Upper lobe of left lung (tissue), 4 donors: ENCODE data around the gene DLGAP1.

ENCODE experiments used
- EP300 ChIP-seq, 4 donors: sonication (generic); formaldehyde crosslinking; IDR thresholded peaks; one replicate each; pipeline ENCODE4 v1.5.1; 2017; ENCODE audit warnings: antibody characterized with exemption in 4 of 4, control low read depth in 2 of 4
- POLR2A ChIP-seq, 4 donors: fragments of 450-650 bp; IDR thresholded peaks; one replicate each; pipeline ENCODE4 v1.5.1; 2016 to 2017; ENCODE audit warnings: antibody characterized with exemption in 4 of 4, mild to moderate bottlenecking in 2 of 4
- POLR2AphosphoS5 ChIP-seq, 2 donors: sonication (generic); formaldehyde crosslinking; IDR thresholded peaks; one replicate each; pipeline ENCODE4 v1.5.1; 2017; ENCODE audit warnings: antibody characterized with exemption in 2 of 2
- TF ChIP-seq, protein P1 (sequence below), 6 experiments: fragments of 450-650 bp in 4 of 6; fragments of 200-600 bp in 2 of 6; sonication (generic) in 2 of 6; IDR thresholded peaks; one replicate each; pipeline ENCODE4 v1.5.1; 2016 to 2019; ENCODE audit warnings: antibody characterized with exemption in 6 of 6

DNA sequence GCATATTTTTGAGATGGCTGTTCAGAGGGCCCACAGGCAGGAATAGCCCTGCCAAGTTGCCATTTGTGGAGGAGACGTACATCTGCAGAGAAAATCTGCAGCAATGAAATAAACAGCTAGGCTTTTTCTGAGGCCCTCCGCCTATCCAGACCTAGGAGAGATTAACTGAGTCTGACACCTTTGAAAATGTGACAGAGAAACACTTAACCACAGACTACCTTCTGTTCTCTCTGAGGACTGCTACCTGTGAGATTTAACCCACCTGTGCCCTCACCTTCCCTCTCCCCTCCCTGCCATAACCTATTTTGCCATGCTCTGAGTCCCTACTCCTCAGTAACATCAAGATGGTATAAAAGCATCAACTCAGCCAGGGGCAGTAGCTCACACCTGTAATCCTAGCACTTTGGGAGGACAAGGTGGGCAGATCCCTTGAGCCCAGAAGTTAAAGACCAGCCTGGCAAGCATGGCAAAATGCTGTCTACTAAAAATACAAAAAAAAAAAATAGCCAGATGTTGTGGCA is 844.9 kb downstream of the DLGAP1 start:
- TF ChIP-seq, protein P1, sequence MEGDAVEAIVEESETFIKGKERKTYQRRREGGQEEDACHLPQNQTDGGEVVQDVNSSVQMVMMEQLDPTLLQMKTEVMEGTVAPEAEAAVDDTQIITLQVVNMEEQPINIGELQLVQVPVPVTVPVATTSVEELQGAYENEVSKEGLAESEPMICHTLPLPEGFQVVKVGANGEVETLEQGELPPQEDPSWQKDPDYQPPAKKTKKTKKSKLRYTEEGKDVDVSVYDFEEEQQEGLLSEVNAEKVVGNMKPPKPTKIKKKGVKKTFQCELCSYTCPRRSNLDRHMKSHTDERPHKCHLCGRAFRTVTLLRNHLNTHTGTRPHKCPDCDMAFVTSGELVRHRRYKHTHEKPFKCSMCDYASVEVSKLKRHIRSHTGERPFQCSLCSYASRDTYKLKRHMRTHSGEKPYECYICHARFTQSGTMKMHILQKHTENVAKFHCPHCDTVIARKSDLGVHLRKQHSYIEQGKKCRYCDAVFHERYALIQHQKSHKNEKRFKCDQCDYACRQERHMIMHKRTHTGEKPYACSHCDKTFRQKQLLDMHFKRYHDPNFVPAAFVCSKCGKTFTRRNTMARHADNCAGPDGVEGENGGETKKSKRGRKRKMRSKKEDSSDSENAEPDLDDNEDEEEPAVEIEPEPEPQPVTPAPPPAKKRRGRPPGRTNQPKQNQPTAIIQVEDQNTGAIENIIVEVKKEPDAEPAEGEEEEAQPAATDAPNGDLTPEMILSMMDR (IDR thresholded peaks at IDR 0.05) = no peak
- no peak for TF ChIP-seq POLR2AphosphoS5 (IDR thresholded peaks at IDR 0.05)
- no peak for TF ChIP-seq POLR2A (IDR thresholded peaks at IDR 0.05)
- TF ChIP-seq EP300 (IDR thresholded peaks at IDR 0.05) = no peak
